PC-9 (cell line): ENCODE measurements around the gene CEP63. TPM values are rescaled to one million over a fixed set of nuclear protein-coding genes. Genes with fewer than 3 reads are reported as not detected.

Source experiments
- BruUV-seq: library from RNA; stranded (reverse); fragments of 400-500 nt; replicated peaks from 2 replicates; lab custom pipeline; 2021; lab: Mats Ljungman, UMichigan
- CTCF ChIA-PET: fragments of 300-600 bp; sonication (Branson Sonifier 250); formaldehyde crosslinking; loops from one replicate; lab custom pipeline; 2022; ENCODE audit warnings: antibody characterized with exemption; lab: Charles Lee
- POLR2A ChIA-PET: fragments of 300-600 bp; sonication (Branson Sonifier 250); formaldehyde crosslinking; loops from one replicate; lab custom pipeline; 2022; ENCODE audit warnings: antibody characterized with exemption; ENCODE audit not compliant: unreplicated experiment; lab: Charles Lee
- DNase-seq, 2 experiments: peaks; one replicate each; pipeline versions ENCODE4 v3.0.0 to v3.0.0-alpha.2; 2015 to 2022; ENCODE audit warnings: mixed read lengths in 1 of 2
- H2AFZ ChIP-seq: fragments of 200-600 bp; sonication (generic); 2 replicates; pipeline ENCODE4 v1.8.1; 2017; ENCODE audit warnings: antibody characterized with exemption
- H3F3A ChIP-seq: fragments of 200-600 bp; sonication (generic); 2 replicates; pipeline ENCODE4 v1.8.1; 2017; ENCODE audit warnings: antibody characterized with exemption, mild to moderate bottlenecking, low read depth; ENCODE audit not compliant: insufficient read depth
- H3K27ac ChIP-seq: fragments of 200-600 bp; sonication (generic); 2 replicates; pipeline ENCODE4 v1.6.1; 2016; ENCODE audit warnings: mixed run types
- H3K27me3 ChIP-seq: fragments of 200-600 bp; sonication (generic); 2 replicates; pipeline ENCODE4 v1.6.1; 2016; ENCODE audit warnings: low read depth, mixed run types; ENCODE audit not compliant: insufficient read depth
- H3K36me3 ChIP-seq: fragments of 200-600 bp; sonication (generic); 2 replicates; pipeline ENCODE4 v1.6.1; 2016; ENCODE audit warnings: low read depth, mixed run types
- H3K4me1 ChIP-seq: fragments of 200-600 bp; sonication (generic); replicated peaks from 2 replicates; pipeline ENCODE4 v1.6.1; 2016; ENCODE audit warnings: mixed run types; ENCODE audit not compliant: insufficient read depth
- H3K4me2 ChIP-seq: fragments of 200-600 bp; sonication (generic); 2 replicates; pipeline ENCODE4 v1.6.1; 2017; ENCODE audit warnings: mixed run types
- H3K4me3 ChIP-seq: fragments of 200-600 bp; sonication (generic); 2 replicates; pipeline ENCODE4 v1.6.1; 2016; ENCODE audit warnings: mixed run types
- H3K79me2 ChIP-seq: fragments of 200-600 bp; sonication (generic); 2 replicates; pipeline ENCODE4 v1.6.1; 2017; ENCODE audit warnings: low read depth, mixed run types
- H3K9me2 ChIP-seq: fragments of 200-600 bp; sonication (generic); 2 replicates; pipeline ENCODE4 v1.8.1; 2017; ENCODE audit warnings: mild to moderate bottlenecking; ENCODE audit not compliant: insufficient read depth
- H3K9me3 ChIP-seq: fragments of 200-600 bp; sonication (generic); 2 replicates; pipeline ENCODE4 v1.8.1; 2016; ENCODE audit warnings: low read depth; ENCODE audit not compliant: insufficient read depth
- H4K20me1 ChIP-seq: fragments of 200-600 bp; sonication (generic); 2 replicates; pipeline ENCODE4 v1.8.1; 2017; ENCODE audit not compliant: insufficient read depth
- EZH2 ChIP-seq: fragments of 200-600 bp; sonication (generic); IDR thresholded peaks from 2 replicates; pipeline ENCODE4 v1.8.0; 2017; ENCODE audit warnings: antibody characterized with exemption, low read depth
- intact Hi-C: fragments of 100-400 bp; cut with micrococcal nuclease; formaldehyde crosslinking; loops from one replicate; pipeline ENCODE4 v1.10.0; 2022; ENCODE audit not compliant: unreplicated experiment
- total RNA-seq: library from RNA; stranded (reverse); gene quantifications from 2 replicates; pipeline ENCODE4 v1.2.3, GENCODE V29; 2021
- TF ChIP-seq, protein P1 (sequence below): fragments of 200-600 bp; sonication (generic); conservative IDR thresholded peaks from 2 replicates; pipeline ENCODE4 v1.6.1; 2017; ENCODE audit warnings: mixed run types, antibody characterized with exemption, mild to moderate bottlenecking, moderate library complexity

Gene CEP63
- total RNA-seq, 1 experiment from 2014 or later: 31.5 TPM

DNA sequence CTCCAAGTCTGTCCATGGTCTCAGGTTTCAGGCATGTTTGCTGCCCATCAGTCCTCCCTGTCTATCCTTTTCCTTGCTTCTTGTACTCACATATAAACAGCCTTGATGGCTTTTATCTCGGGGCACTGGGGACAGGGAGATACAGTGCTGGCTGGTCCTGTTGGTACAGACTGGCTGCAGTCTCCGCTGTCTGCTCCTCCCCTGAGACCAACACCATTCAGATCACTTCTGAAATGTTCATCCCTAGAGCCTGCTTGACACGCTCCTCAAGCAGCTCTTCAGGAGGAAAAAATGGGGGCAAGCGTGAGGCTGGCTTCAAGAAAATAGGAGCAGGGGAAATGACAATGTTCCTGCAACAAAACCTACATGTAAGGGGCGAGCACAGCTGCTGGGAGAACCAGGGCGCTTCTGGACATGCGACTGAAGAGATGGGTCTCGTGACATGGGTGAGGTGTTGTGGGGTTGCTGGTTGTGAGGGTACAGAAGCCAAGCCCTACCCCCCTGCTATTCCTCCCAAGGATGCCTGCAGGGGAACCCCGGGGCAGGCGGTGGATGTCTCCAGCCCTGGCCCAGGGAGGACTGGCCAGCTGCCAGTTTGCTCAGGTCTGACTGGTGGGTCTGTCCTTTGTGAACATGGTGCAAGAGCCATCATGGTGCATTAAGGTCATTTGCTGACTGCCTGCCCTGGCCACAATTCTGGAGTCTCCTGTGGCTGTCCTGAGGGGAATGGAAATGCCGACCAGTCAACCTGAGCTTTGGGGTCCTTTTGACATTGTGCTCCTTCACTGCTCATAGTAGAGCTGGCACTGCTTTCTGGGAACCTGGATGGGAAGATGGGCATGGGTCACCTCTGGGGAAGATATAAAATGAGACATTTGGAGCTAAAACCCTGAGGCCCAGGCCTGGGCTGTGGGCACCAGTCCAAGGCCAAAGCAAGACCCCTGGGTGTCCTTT, 124.9 kb downstream of the CEP63 start:
- Histone ChIP-seq H3K9me2 (no peaks in the 10 kb centered on the region), H2AFZ (no peak overlapping the region), H3K27me3 (peaks cover 75% of the 10 kb centered on the region), H3K79me2 (no peaks in the 10 kb centered on the region), H3K27ac (no peak overlapping the region), H3K4me3 (no peak overlapping the region), H3K36me3 (no peaks in the 10 kb centered on the region), H3F3A (no peaks in the 10 kb centered on the region), H4K20me1 (no peaks in the 10 kb centered on the region), H3K9me3 (no peaks in the 10 kb centered on the region), H3K4me1 (no peaks in the 10 kb centered on the region), H3K4me2 (no peak overlapping the region)
- no peak for DNase-seq
- intact Hi-C loops: no loop called here
- ChIA-PET POLR2A (no interaction called here), CTCF (no interaction called here)
- BruUV-seq: no TSS peak
- TF ChIP-seq EZH2: no peak
- TF ChIP-seq, protein P1, sequence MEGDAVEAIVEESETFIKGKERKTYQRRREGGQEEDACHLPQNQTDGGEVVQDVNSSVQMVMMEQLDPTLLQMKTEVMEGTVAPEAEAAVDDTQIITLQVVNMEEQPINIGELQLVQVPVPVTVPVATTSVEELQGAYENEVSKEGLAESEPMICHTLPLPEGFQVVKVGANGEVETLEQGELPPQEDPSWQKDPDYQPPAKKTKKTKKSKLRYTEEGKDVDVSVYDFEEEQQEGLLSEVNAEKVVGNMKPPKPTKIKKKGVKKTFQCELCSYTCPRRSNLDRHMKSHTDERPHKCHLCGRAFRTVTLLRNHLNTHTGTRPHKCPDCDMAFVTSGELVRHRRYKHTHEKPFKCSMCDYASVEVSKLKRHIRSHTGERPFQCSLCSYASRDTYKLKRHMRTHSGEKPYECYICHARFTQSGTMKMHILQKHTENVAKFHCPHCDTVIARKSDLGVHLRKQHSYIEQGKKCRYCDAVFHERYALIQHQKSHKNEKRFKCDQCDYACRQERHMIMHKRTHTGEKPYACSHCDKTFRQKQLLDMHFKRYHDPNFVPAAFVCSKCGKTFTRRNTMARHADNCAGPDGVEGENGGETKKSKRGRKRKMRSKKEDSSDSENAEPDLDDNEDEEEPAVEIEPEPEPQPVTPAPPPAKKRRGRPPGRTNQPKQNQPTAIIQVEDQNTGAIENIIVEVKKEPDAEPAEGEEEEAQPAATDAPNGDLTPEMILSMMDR: no peak

DNA sequence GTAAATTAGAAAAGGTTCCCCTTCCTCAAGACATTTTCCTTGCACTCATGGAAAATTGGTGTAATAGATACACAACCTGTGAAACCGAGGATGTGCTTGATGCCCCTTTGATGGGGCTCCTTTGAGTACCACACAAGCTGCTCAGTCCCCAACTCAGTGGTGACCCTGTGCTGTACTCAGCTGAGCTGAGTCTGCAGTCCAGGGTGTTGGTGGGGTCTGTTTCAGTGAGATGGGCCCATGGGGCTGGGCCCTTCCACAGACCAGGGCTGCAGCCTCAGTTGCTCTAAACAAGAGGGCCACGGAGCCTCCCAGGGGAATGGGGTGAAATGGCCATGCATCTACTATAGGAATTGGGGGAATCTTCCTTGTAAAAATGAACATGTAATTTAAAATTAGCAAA, 125.7 kb downstream of the CEP63 start:
- no peak overlapping the region for H3K27ac ChIP-seq
- no peaks in the 10 kb centered on the region for H3K9me2 ChIP-seq
- no peak for DNase-seq
- H3K79me2 ChIP-seq: no peaks in the 10 kb centered on the region
- ChIA-PET CTCF (no interaction called here), POLR2A (no interaction called here)
- H3K4me1 ChIP-seq: no peaks in the 10 kb centered on the region
- H3K36me3 ChIP-seq: no peaks in the 10 kb centered on the region
- H3K4me3 ChIP-seq: no peak overlapping the region
- H2AFZ ChIP-seq: no peak overlapping the region
- no peak overlapping the region for H3K4me2 ChIP-seq
- no TSS peak for BruUV-seq
- intact Hi-C loops: no loop called here
- no peaks in the 10 kb centered on the region for H3F3A ChIP-seq
- no peaks in the 10 kb centered on the region for H4K20me1 ChIP-seq
- peaks cover 75% of the 10 kb centered on the region for H3K27me3 ChIP-seq
- TF ChIP-seq, protein P1: no peak
- no peak for TF ChIP-seq EZH2
- H3K9me3 ChIP-seq: no peaks in the 10 kb centered on the region

DNA sequence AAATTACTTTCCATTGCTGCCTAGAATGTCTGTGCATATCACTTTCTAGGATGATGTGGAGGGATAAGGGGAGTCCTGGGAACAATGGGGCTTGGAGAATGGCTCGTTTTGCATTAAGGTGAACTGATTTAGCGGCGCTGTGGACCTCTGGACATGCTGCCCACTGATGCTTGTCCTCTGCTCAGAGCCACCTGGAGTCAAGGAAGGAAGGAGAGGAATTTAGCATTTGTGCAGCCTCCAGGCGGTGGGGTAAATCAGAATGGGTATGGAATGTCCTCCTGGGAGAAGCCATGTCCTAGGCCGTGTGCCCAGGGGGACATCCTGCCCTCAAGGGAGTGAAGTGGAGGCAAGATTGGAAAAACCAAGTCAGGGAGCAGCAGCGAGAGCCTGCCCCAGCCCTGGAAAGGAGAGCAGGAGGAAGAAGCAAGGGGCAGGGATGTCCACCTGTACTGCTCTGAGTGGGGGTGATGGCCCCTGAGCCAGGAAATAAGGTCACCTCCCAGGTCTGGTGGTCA, 127.2 kb downstream of the CEP63 start:
- CTCF ChIA-PET: no interaction called here
- H3K4me2 ChIP-seq: no peak overlapping the region
- H3K9me2 ChIP-seq: no peaks in the 10 kb centered on the region
- no TSS peak for BruUV-seq
- no peaks in the 10 kb centered on the region for H3K36me3 ChIP-seq
- H3K4me3 ChIP-seq: no peak overlapping the region
- H3K27ac ChIP-seq: no peak overlapping the region
- intact Hi-C loops: no loop called here
- no peak for TF ChIP-seq EZH2
- TF ChIP-seq, protein P1: no peak
- POLR2A ChIA-PET: no interaction called here
- no peaks in the 10 kb centered on the region for H3K9me3 ChIP-seq
- no peak for DNase-seq
- no peak overlapping the region for H2AFZ ChIP-seq
- no peaks in the 10 kb centered on the region for H4K20me1 ChIP-seq
- no peaks in the 10 kb centered on the region for H3K4me1 ChIP-seq
- peaks cover 75% of the 10 kb centered on the region for H3K27me3 ChIP-seq
- no peaks in the 10 kb centered on the region for H3K79me2 ChIP-seq
- no peaks in the 10 kb centered on the region for H3F3A ChIP-seq
